Measurements from ENCODE around the gene GLI2. TPM values are rescaled to one million over a fixed set of nuclear protein-coding genes. Genes with fewer than 3 reads are reported as not detected.

The GLI2 gene
- total RNA-seq, 6 experiments from 2014 or later = 0.09 to 0.73 (median 0.48) TPM

DNA sequence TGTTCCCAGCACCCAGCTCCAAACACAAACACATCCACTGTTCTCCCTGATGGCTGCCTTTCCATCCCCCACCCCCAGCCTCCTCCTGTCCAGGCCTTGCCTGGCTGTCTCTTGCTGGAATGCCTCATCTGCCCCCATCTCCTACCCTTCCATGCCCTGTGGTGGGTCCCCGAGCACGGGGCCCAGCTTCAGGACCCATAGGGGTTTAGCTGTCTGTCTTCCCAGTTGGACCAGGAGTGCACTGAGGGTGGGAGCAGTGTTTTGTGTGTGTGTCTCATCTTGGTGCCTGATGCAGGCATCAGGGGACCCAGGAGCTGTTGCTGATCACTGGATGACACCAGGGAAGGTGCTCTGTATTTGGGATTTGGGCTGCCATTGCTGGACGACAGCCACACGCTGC is 34.5 kb downstream of the GLI2 start:
- ATAC-seq = no peak
- intact Hi-C loops (cut with DNase I) = no loop called here
- Histone ChIP-seq H3K27ac (no peak overlapping the region), H3K4me3 (no peak overlapping the region), H3K36me3 (no peaks in the 10 kb centered on the region), H3K9me3 (no peaks in the 10 kb centered on the region), H3K4me1 (no peaks in the 10 kb centered on the region), H3K27me3 (no peaks in the 10 kb centered on the region)
- 59% methylated on average over 2 of the region's 4 CpGs for WGBS (ENCODE audit: insufficient coverage, low coverage, low lambda C conversion rate, missing lambda C conversion rate)
- no peak for TF ChIP-seq POLR2A (IDR thresholded peaks at IDR 0.05)
- TF ChIP-seq, protein P1, sequence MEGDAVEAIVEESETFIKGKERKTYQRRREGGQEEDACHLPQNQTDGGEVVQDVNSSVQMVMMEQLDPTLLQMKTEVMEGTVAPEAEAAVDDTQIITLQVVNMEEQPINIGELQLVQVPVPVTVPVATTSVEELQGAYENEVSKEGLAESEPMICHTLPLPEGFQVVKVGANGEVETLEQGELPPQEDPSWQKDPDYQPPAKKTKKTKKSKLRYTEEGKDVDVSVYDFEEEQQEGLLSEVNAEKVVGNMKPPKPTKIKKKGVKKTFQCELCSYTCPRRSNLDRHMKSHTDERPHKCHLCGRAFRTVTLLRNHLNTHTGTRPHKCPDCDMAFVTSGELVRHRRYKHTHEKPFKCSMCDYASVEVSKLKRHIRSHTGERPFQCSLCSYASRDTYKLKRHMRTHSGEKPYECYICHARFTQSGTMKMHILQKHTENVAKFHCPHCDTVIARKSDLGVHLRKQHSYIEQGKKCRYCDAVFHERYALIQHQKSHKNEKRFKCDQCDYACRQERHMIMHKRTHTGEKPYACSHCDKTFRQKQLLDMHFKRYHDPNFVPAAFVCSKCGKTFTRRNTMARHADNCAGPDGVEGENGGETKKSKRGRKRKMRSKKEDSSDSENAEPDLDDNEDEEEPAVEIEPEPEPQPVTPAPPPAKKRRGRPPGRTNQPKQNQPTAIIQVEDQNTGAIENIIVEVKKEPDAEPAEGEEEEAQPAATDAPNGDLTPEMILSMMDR (IDR thresholded peaks at IDR 0.05) = no peak
- DNase-seq = peak in 1 of 3 donors; percentile 11

DNA sequence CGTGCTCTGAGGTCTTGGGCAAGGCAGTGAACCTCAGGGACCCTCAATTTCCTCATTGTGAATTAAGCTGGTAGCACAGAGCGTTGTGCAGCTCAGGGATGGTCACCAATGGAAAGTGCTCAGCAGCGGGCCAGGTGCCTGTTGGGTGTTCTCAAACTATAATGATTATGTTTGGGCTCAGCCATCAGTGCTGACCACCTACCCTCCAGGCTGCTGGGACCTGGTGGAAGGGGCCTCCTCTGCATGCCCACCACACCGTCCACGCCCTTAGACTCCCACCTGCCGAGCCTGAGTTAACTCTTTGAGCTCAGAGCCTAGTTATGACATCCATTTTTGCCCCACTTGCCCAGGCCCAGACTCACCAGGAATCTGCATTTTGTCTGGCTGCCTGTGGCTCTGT is 35.0 kb downstream of the GLI2 start:
- DNase-seq (peak in 1 of 3 donors; percentile 27), ATAC-seq (no peak)
- Histone ChIP-seq H3K4me3 (no peak overlapping the region), H3K27me3 (no peaks in the 10 kb centered on the region), H3K36me3 (no peaks in the 10 kb centered on the region), H3K4me1 (no peaks in the 10 kb centered on the region), H3K9me3 (no peaks in the 10 kb centered on the region), H3K27ac (no peak overlapping the region)
- TF ChIP-seq, protein P1 (IDR thresholded peaks at IDR 0.05) = no peak
- no peak for TF ChIP-seq POLR2A (IDR thresholded peaks at IDR 0.05)
- WGBS (ENCODE audit: insufficient coverage, low coverage, low lambda C conversion rate, missing lambda C conversion rate) = 20% methylated on average over 1 of the region's 6 CpGs
- intact Hi-C loops (cut with DNase I) = no loop called here

DNA sequence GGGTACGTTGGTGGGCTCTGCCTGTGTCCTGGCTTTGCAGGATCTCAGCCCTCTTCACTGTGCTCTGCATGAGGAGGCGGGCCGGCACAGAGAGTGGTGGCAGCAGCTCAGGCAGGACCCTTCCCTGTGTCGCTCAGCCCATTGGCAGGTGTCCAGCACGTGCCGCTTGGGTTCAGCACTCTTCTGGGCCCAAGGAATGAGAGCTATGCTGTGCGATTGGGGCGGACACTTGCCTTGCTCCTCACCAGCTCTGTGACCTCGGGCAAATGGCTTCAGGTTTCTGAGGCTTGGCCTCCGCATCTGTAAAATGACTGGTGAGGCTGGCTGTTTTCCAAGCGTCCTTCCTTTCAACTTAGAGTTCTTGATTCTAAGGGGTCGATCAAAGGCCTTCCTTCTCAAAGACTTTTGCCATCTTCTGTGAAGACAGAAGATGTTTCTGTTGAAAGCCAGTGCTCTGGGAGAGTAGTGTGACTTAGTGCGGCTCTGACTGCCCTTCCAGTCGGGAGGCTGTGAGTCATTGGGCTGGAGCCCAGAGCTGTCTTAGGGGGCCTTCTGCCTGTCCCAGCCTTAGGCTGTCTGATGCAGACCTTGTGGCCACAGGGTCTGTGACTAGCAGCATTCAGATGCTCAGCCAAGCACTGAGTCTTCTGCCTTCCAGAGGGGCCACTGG is 35.6 kb downstream of the GLI2 start:
- Histone ChIP-seq H3K36me3 (no peaks in the 10 kb centered on the region), H3K4me3 (no peak overlapping the region), H3K27me3 (no peaks in the 10 kb centered on the region), H3K4me1 (no peaks in the 10 kb centered on the region), H3K27ac (no peak overlapping the region), H3K9me3 (no peaks in the 10 kb centered on the region)
- WGBS (ENCODE audit: insufficient coverage, low coverage, low lambda C conversion rate, missing lambda C conversion rate) = 32% methylated on average over 3 of the region's 14 CpGs
- peak in 1 of 3 donors; percentile 48 for DNase-seq
- intact Hi-C loops (cut with DNase I) = no loop called here
- TF ChIP-seq, protein P1 (IDR thresholded peaks at IDR 0.05) = no peak
- TF ChIP-seq POLR2A (IDR thresholded peaks at IDR 0.05) = no peak
- peak in 2 of 4 donors; percentile 34 to 65 for ATAC-seq

DNA sequence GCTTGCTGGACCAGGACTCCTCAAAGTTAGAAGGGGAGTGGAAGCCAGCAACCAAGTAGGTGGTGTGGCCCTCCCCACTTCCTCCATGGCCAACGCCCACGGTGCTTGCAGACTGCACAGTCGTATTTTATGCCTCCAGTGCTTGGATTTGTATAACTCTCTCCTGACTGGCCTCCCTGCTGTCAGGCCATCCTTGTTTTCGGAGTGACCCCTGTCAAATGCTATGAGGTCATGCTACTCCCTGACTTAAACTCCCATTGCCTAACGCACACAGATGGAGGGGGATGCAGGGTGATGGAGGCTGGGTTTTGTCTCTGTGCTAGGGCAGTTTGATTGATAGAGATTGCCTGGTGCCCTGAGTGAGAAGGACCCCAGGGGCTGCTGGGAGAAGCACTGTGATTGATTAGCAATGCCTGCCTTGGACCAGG is 36.1 kb downstream of the GLI2 start:
- Histone ChIP-seq H3K27me3 (no peaks in the 10 kb centered on the region), H3K27ac (no peak overlapping the region), H3K4me1 (no peaks in the 10 kb centered on the region), H3K4me3 (no peak overlapping the region), H3K9me3 (no peaks in the 10 kb centered on the region), H3K36me3 (no peaks in the 10 kb centered on the region)
- peak in 1 of 3 donors; percentile 38 for DNase-seq
- no CpG with 5 or more reads among the region's 5 CpGs for WGBS (ENCODE audit: insufficient coverage, low coverage, low lambda C conversion rate, missing lambda C conversion rate)
- intact Hi-C loops (cut with DNase I) = no loop called here
- no peak for ATAC-seq
- TF ChIP-seq, protein P1 (IDR thresholded peaks at IDR 0.05) = no peak

Data from right lobe of liver (tissue), 6 donors.